ENCODE results near the gene NKD1.

Gene NKD1

GRCh38 chr16:50624449-50624970, 76.3 kb downstream of the NKD1 start:
- H3K27ac Mint-ChIP-seq: no peak overlapping the region
- H3K4me1 Mint-ChIP-seq (ENCODE audit: low read depth): peaks cover 21% of the 10 kb centered on the region
- intact Hi-C loops (cut with micrococcal nuclease): no loop called here
- no peak overlapping the region for H3K4me3 Mint-ChIP-seq
- H3K36me3 Mint-ChIP-seq (ENCODE audit: low read depth): no peaks in the 10 kb centered on the region
- no peaks in the 10 kb centered on the region for H3K9me3 Mint-ChIP-seq
- H3K27me3 Mint-ChIP-seq: peaks cover 6% of the 10 kb centered on the region

- H3K4me3 Mint-ChIP-seq: no peak overlapping the region
- H3K4me1 Mint-ChIP-seq (ENCODE audit: low read depth): peaks cover 16% of the 10 kb centered on the region
- no peaks in the 10 kb centered on the region for H3K36me3 Mint-ChIP-seq (ENCODE audit: low read depth)
- intact Hi-C loops (cut with micrococcal nuclease): no loop called here
- H3K9me3 Mint-ChIP-seq: no peaks in the 10 kb centered on the region
- H3K27ac Mint-ChIP-seq: no peak overlapping the region
- peaks cover 6% of the 10 kb centered on the region for H3K27me3 Mint-ChIP-seq
These were observed 77.2 kb downstream of the NKD1 start for GRCh38 chr16:50625374-50625773.

- H3K27ac Mint-ChIP-seq: no peak overlapping the region
- no peak overlapping the region for H3K4me3 Mint-ChIP-seq
- H3K36me3 Mint-ChIP-seq (ENCODE audit: low read depth): no peaks in the 10 kb centered on the region
- intact Hi-C loops (cut with micrococcal nuclease): no loop called here
- peaks cover 6% of the 10 kb centered on the region for H3K27me3 Mint-ChIP-seq
- H3K4me1 Mint-ChIP-seq (ENCODE audit: low read depth): peaks cover 16% of the 10 kb centered on the region
- H3K9me3 Mint-ChIP-seq: no peaks in the 10 kb centered on the region
These were observed 78.7 kb downstream of the NKD1 start for GRCh38 chr16:50626868-50627267.

- peaks cover 16% of the 10 kb centered on the region for H3K4me1 Mint-ChIP-seq (ENCODE audit: low read depth)
- no peak overlapping the region for H3K4me3 Mint-ChIP-seq
- intact Hi-C loops (cut with micrococcal nuclease): no loop called here
- H3K36me3 Mint-ChIP-seq (ENCODE audit: low read depth): no peaks in the 10 kb centered on the region
- H3K9me3 Mint-ChIP-seq: no peaks in the 10 kb centered on the region
- H3K27me3 Mint-ChIP-seq: peaks cover 6% of the 10 kb centered on the region
- H3K27ac Mint-ChIP-seq: no peak overlapping the region
These were observed 79.2 kb downstream of the NKD1 start for GRCh38 chr16:50627419-50627818.

- no peak overlapping the region for H3K27ac Mint-ChIP-seq
- no peaks in the 10 kb centered on the region for H3K36me3 Mint-ChIP-seq (ENCODE audit: low read depth)
- H3K4me1 Mint-ChIP-seq (ENCODE audit: low read depth): peaks cover 16% of the 10 kb centered on the region
- H3K27me3 Mint-ChIP-seq: peaks cover 6% of the 10 kb centered on the region
- H3K9me3 Mint-ChIP-seq: no peaks in the 10 kb centered on the region
- intact Hi-C loops (cut with micrococcal nuclease): no loop called here
- H3K4me3 Mint-ChIP-seq: no peak overlapping the region
These were observed 80.1 kb downstream of the NKD1 start for GRCh38 chr16:50628156-50628802.

- Mint-ChIP-seq H3K27me3 (peaks cover 6% of the 10 kb centered on the region), H3K4me3 (no peak overlapping the region), H3K9me3 (no peaks in the 10 kb centered on the region), H3K36me3 (ENCODE audit: low read depth) (no peaks in the 10 kb centered on the region), H3K4me1 (ENCODE audit: low read depth) (peaks cover 16% of the 10 kb centered on the region), H3K27ac (no peak overlapping the region)
- intact Hi-C loops (cut with micrococcal nuclease): no loop called here
These were observed 81.1 kb downstream of the NKD1 start for GRCh38 chr16:50629334-50629733.

- Mint-ChIP-seq H3K36me3 (ENCODE audit: low read depth) (no peaks in the 10 kb centered on the region), H3K4me1 (ENCODE audit: low read depth) (peaks cover 16% of the 10 kb centered on the region), H3K27ac (no peak overlapping the region), H3K9me3 (no peaks in the 10 kb centered on the region), H3K4me3 (no peak overlapping the region), H3K27me3 (peaks cover 6% of the 10 kb centered on the region)
- intact Hi-C loops (cut with micrococcal nuclease): no loop called here
These were observed 82.3 kb downstream of the NKD1 start for GRCh38 chr16:50630394-50631020.

GRCh38 chr16:50631249-50631984, 83.2 kb downstream of the NKD1 start:
- H3K27ac Mint-ChIP-seq: no peak overlapping the region
- no peaks in the 10 kb centered on the region for H3K9me3 Mint-ChIP-seq
- intact Hi-C loops (cut with micrococcal nuclease): no loop called here
- H3K4me1 Mint-ChIP-seq (ENCODE audit: low read depth): peaks cover 13% of the 10 kb centered on the region
- peaks cover 4% of the 10 kb centered on the region for H3K27me3 Mint-ChIP-seq
- H3K36me3 Mint-ChIP-seq (ENCODE audit: low read depth): no peaks in the 10 kb centered on the region
- H3K4me3 Mint-ChIP-seq: no peak overlapping the region

GRCh38 chr16:50631985-50632576, 83.9 kb downstream of the NKD1 start:
- no peak overlapping the region for H3K27ac Mint-ChIP-seq
- intact Hi-C loops (cut with micrococcal nuclease): no loop called here
- no peaks in the 10 kb centered on the region for H3K36me3 Mint-ChIP-seq (ENCODE audit: low read depth)
- no peak overlapping the region for H3K4me3 Mint-ChIP-seq
- no peaks in the 10 kb centered on the region for H3K9me3 Mint-ChIP-seq
- H3K4me1 Mint-ChIP-seq (ENCODE audit: low read depth): peaks cover 7% of the 10 kb centered on the region
- H3K27me3 Mint-ChIP-seq: peaks cover 4% of the 10 kb centered on the region

GRCh38 chr16:50632927-50633800, 85.0 kb downstream of the NKD1 start:
- Mint-ChIP-seq H3K9me3 (no peaks in the 10 kb centered on the region), H3K4me3 (no peak overlapping the region), H3K27ac (no peak overlapping the region), H3K4me1 (ENCODE audit: low read depth) (no peaks in the 10 kb centered on the region), H3K27me3 (no peaks in the 10 kb centered on the region), H3K36me3 (ENCODE audit: low read depth) (no peaks in the 10 kb centered on the region)
- intact Hi-C loops (cut with micrococcal nuclease): no loop called here

GRCh38 chr16:50634090-50634489, 85.9 kb downstream of the NKD1 start:
- Mint-ChIP-seq H3K9me3 (no peaks in the 10 kb centered on the region), H3K4me1 (ENCODE audit: low read depth) (no peaks in the 10 kb centered on the region), H3K4me3 (no peak overlapping the region), H3K36me3 (ENCODE audit: low read depth) (no peaks in the 10 kb centered on the region), H3K27ac (no peak overlapping the region), H3K27me3 (no peaks in the 10 kb centered on the region)
- intact Hi-C loops (cut with micrococcal nuclease): no loop called here

GRCh38 chr16:50634947-50635346, 86.8 kb downstream of the NKD1 start:
- H3K9me3 Mint-ChIP-seq: no peaks in the 10 kb centered on the region
- no peak overlapping the region for H3K4me3 Mint-ChIP-seq
- intact Hi-C loops (cut with micrococcal nuclease): no loop called here
- no peaks in the 10 kb centered on the region for H3K36me3 Mint-ChIP-seq (ENCODE audit: low read depth)
- H3K27ac Mint-ChIP-seq: no peak overlapping the region
- no peaks in the 10 kb centered on the region for H3K4me1 Mint-ChIP-seq (ENCODE audit: low read depth)
- no peaks in the 10 kb centered on the region for H3K27me3 Mint-ChIP-seq
